A549 (cell line): ENCODE results near the gene SLAMF8. TPM values are rescaled to one million over a fixed set of nuclear protein-coding genes. Genes with fewer than 3 reads are reported as not detected.
A peak's percentile ranks its signal among the peaks of the same experiment; 100 is the strongest.

Experiments used
- ATAC-seq, 2 experiments: fragments of 200-7000 bp in 1 of 2; fragments of >200 bp in 1 of 2; cut with Nextera tagmentation in 1 of 2; cut with Tn5 transposase in 1 of 2; 3 replicates each; pipeline versions ENCODE4 v1.8.0 to v1.9.1; 2018 to 2020; ENCODE audit warnings: mild to moderate bottlenecking in 1 of 2, moderate library complexity in 1 of 2
- CTCF ChIA-PET: fragments of 300-600 bp; sonication (Branson Sonifier 250); formaldehyde crosslinking; extraction: SDS; loops from one replicate; lab custom pipeline; 2021; ENCODE audit warnings: antibody characterized with exemption, inconsistent platforms; lab: Yijun Ruan, JAX
- POLR2A ChIA-PET: fragments of 350-600 bp; formaldehyde crosslinking; extraction: SDS; loops from one replicate; lab custom pipeline; 2021; ENCODE audit warnings: antibody characterized with exemption, inconsistent platforms; lab: Yijun Ruan, JAX
- DNase-seq, 2 experiments: peaks; one replicate each; pipeline versions ENCODE4 v3.0.0 to v3.0.0-alpha.2; 2011 to 2016; ENCODE audit warnings: low read depth in 1 of 2, low spot score in 1 of 2
- FAIRE-seq: peaks from 2 replicates; lab custom pipeline; 2011; peaks lifted over from hg19 to GRCh38; lab: Jason Lieb, UNC
- H3K27ac ChIP-seq, 2 experiments: fragments of >200 bp; sonication (Bioruptor Twin); formaldehyde crosslinking; 3 replicates each; pipeline ENCODE4 v1.5.1; 2016 to 2017
- H3K4me1 ChIP-seq: fragments of >200 bp; sonication (Bioruptor Twin); formaldehyde crosslinking; 3 replicates; pipeline ENCODE4 v1.6.1; 2016
- H3K4me2 ChIP-seq: fragments of >200 bp; sonication (Bioruptor Twin); formaldehyde crosslinking; 3 replicates; pipeline ENCODE4 v1.6.1; 2016
- H3K4me3 ChIP-seq: fragments of >200 bp; sonication (Bioruptor Twin); formaldehyde crosslinking; 3 replicates; pipeline ENCODE4 v1.5.1; 2016
- H3K9me3 ChIP-seq: fragments of >200 bp; sonication (Bioruptor Twin); formaldehyde crosslinking; 3 replicates; pipeline ENCODE4 v1.6.1; 2016
- BHLHE40 ChIP-seq: IDR thresholded peaks from 2 replicates; pipeline ENCODE4 v1.6.1; 2012; ENCODE audit warnings: low read depth, low read length, inconsistent platforms
- CBX2 ChIP-seq: fragments of 200-600 bp; sonication (generic); IDR thresholded peaks from 2 replicates; pipeline ENCODE4 v1.6.1; 2016; ENCODE audit warnings: low read depth, mild to moderate bottlenecking, borderline replicate concordance
- CBX8 ChIP-seq: fragments of 200-600 bp; sonication (generic); IDR thresholded peaks from 2 replicates; pipeline ENCODE4 v1.6.1; 2016
- CEBPB ChIP-seq, 2 experiments: fragments of >200 bp in 1 of 2; sonication (Bioruptor Twin) in 1 of 2; formaldehyde crosslinking in 1 of 2; IDR thresholded peaks; 2 replicates each; pipeline ENCODE4 v1.6.1; 2012 to 2016
- EHF ChIP-seq: fragments of 250-450 bp; sonication (Bioruptor Pico); IDR thresholded peaks from 2 replicates; pipeline ENCODE4 v1.5.0; 2020; ENCODE audit warnings: mild to moderate bottlenecking
- FOSL2 ChIP-seq, 2 experiments: fragments of 450-650 bp in 1 of 2; fragments of >200 bp in 1 of 2; sonication (Bioruptor Twin) in 1 of 2; formaldehyde crosslinking; IDR thresholded peaks; 2 replicates each; pipeline versions ENCODE4 v1.5.0 to v1.6.1; 2016 to 2020; ENCODE audit warnings: mild to moderate bottlenecking in 1 of 2, moderate library complexity in 1 of 2
- HEYL ChIP-seq: fragments of 250-450 bp; sonication (Bioruptor Pico); IDR thresholded peaks from 2 replicates; pipeline ENCODE4 v1.8.0; 2021; ENCODE audit warnings: mild to moderate bottlenecking, moderate library complexity
- HOXB5 ChIP-seq: fragments of 250-450 bp; sonication (Bioruptor Pico); IDR thresholded peaks from 2 replicates; pipeline ENCODE4 v1.5.0; 2020; ENCODE audit warnings: mild to moderate bottlenecking, moderate library complexity
- KDM5A ChIP-seq: fragments of 200-600 bp; sonication (generic); IDR thresholded peaks from 2 replicates; pipeline ENCODE4 v1.6.1; 2016; ENCODE audit warnings: antibody characterized with exemption, mild to moderate bottlenecking
- MYC ChIP-seq: IDR thresholded peaks from 2 replicates; pipeline ENCODE4 v1.6.1; 2012; ENCODE audit warnings: mild to moderate bottlenecking, inconsistent platforms, low read length, improper control_type of control experiment, borderline replicate concordance
- NPAS2 ChIP-seq: fragments of 250-450 bp; sonication (Bioruptor Pico); IDR thresholded peaks from 2 replicates; pipeline ENCODE4 v1.8.0; 2022; ENCODE audit warnings: mild to moderate bottlenecking, moderate library complexity, borderline replicate concordance
- NR3C1 ChIP-seq: fragments of >200 bp; sonication (Bioruptor Twin); formaldehyde crosslinking; IDR thresholded peaks from 3 replicates; pipeline ENCODE4 v1.6.1; 2017
- PHF8 ChIP-seq: fragments of 200-600 bp; sonication (generic); IDR thresholded peaks from 2 replicates; pipeline ENCODE4 v1.6.1; 2016; ENCODE audit warnings: low read depth, mild to moderate bottlenecking, antibody characterized with exemption, moderate library complexity, borderline replicate concordance
- RARB ChIP-seq: fragments of 250-450 bp; sonication (Bioruptor Pico); IDR thresholded peaks from 2 replicates; pipeline ENCODE4 v1.8.0; 2021; ENCODE audit warnings: mild to moderate bottlenecking, moderate library complexity
- RCOR1 ChIP-seq: fragments of 150-350 bp; IDR thresholded peaks from 2 replicates; pipeline ENCODE4 v1.6.1; 2014; ENCODE audit warnings: antibody characterized with exemption, low read length, low read depth
- RFX5 ChIP-seq: fragments of 450-650 bp; IDR thresholded peaks from 2 replicates; pipeline ENCODE4 v1.7.1; 2014; ENCODE audit warnings: antibody characterized with exemption, mild to moderate bottlenecking, moderate library complexity
- RNF2 ChIP-seq: fragments of 200-600 bp; sonication (generic); IDR thresholded peaks from 2 replicates; pipeline ENCODE4 v1.6.1; 2016; ENCODE audit warnings: low read depth, mild to moderate bottlenecking, antibody characterized with exemption, moderate library complexity, borderline replicate concordance
- SREBF2 ChIP-seq: fragments of 450-650 bp; IDR thresholded peaks from 2 replicates; pipeline ENCODE4 v1.6.1; 2014; ENCODE audit warnings: mild to moderate bottlenecking, moderate library complexity
- TP53 ChIP-seq: fragments of 250-450 bp; sonication (Bioruptor Pico); IDR thresholded peaks from 2 replicates; pipeline ENCODE4 v1.5.0; 2021; ENCODE audit warnings: mild to moderate bottlenecking, moderate library complexity
- ZC3H11A ChIP-seq: fragments of 450-650 bp; IDR thresholded peaks from 2 replicates; pipeline ENCODE4 v1.6.1; 2014; ENCODE audit warnings: antibody characterized with exemption, mild to moderate bottlenecking
- ZFP36 ChIP-seq: fragments of 450-650 bp; IDR thresholded peaks from 2 replicates; pipeline ENCODE4 v1.6.1; 2014; ENCODE audit warnings: borderline replicate concordance; ENCODE audit not compliant: partially characterized antibody
- ZNF302 ChIP-seq: fragments of 250-450 bp; sonication (Bioruptor Pico); IDR thresholded peaks from 2 replicates; pipeline ENCODE4 v1.9.0; 2021; ENCODE audit warnings: inconsistent platforms, mild to moderate bottlenecking, moderate library complexity
- WGBS: methylation state at CpG from one replicate; pipeline ENCODE4 v1.1.6; 2017; ENCODE audit errors: missing lambda C conversion rate; 5-methylcytosine and 5-hydroxymethylcytosine counted together
- polyA plus RNA-seq, 4 experiments: library from polyadenylated mRNA; depleted of rRNA in 3 of 4; stranded (reverse); fragments of >200 nt; fragmentation: RNase III in 1 of 4; extraction: RNeasy Plus Mini Kit Qiagen cat#74134 plus additional on column Dnase treatment in 1 of 4; gene quantifications; 2 replicates in 3 of 4; 3 replicates in 1 of 4; pipeline ENCODE4 v1.2.3, GENCODE V29; 2011 to 2017
- TF ChIP-seq, protein P1 (sequence below): fragments of >200 bp; sonication (Bioruptor Twin); formaldehyde crosslinking; IDR thresholded peaks from 2 replicates; pipeline ENCODE4 v1.6.1; 2016
- TF ChIP-seq, protein P2 (sequence below): IDR thresholded peaks from 2 replicates; pipeline ENCODE4 v1.6.1; 2012

SLAMF8 gene
- polyA plus RNA-seq, 2 of the 4 experiments (the other 2 are of a cell fraction), result not detected

DNA sequence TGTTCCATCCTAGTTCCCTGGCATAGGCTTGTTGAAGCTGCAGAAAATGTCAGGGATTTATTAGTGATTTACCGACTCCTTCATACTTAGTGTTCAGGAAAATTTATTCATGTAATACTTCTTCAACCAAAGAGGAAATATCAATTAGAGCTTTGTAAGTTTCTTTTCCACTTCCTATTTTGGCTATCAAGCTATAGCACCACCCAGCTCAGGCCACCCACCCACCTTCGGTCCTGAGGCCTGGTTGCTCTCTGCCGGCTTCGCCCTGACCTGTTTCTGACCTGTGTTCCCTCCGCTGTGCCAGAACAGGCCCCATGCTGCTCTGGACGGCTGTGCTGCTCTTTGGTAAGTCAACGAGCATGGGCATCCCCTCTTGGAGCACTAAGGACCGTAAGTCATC lies 24.6 kb upstream of the SLAMF8 start, which contains the start of gene FCRL6 (continued):
- TF ChIP-seq TP53 (CRISPR knock-in tag) (no peak), CBX2 (no peak), HOXB5 (CRISPR knock-in tag) (no peak), RFX5 (no peak), RCOR1 (no peak), ZC3H11A (no peak)
- TF ChIP-seq, protein P1, sequence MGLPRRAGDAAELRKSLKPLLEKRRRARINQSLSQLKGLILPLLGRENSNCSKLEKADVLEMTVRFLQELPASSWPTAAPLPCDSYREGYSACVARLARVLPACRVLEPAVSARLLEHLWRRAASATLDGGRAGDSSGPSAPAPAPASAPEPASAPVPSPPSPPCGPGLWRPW, result no peak

DNA sequence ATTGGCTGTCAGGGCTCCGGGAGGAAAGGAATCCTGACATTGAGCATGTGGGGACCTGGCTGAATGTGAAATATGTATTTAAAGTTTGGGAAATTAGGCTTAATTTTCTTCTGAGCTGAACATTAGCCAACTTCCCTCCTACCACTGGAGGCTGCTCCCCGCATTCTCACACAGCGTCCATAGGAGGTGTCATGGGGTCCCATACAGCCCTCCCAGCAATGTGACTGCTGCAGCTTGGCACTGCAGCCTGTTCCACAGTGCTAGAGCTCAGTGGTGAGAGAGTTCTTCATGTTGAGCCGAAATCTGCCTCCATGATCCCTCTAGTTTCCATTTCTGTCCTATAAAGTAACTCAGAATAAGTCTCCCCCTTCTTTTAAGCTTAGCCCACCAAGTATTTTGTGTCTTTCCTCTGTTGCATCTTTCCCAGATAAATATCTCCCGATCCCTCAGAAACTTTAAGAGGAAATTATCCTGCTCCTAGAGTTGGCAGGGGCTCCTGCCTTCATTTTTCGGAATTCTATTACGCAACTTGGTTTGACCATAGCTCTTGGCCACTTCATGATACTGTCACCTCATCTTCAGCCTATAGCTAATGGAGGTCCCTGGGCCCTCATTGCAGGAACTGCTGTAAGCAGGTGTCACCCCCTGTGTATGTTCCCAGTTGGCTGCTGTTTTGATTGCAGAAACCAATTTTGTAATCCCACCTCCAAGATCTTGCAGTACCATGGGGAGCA lies 22.6 kb upstream of the SLAMF8 start:
- ATAC-seq (peak in 1 of 2 experiments; percentile 47; a peak in 1 of 6 replicates), DNase-seq (no peak), FAIRE-seq (no peak)
- Histone ChIP-seq H3K4me2 (no peak overlapping the region), H3K9me3 (no peaks in the 10 kb centered on the region; the same call in 2 of the 3 replicates), H3K27ac (no peak overlapping the region), H3K4me3 (no peak overlapping the region), H3K4me1 (no peaks in the 10 kb centered on the region)
- ChIA-PET CTCF (interaction anchor here (0.5 to 16.7 kb wide), 9 partner anchors 9 to 203 kb away, joined by 3 to 565 read pairs (median 4); partner anchors contain the start of gene DUSP23), POLR2A (no interaction called here)
- TF ChIP-seq CEBPB (IDR thresholded peaks at IDR 0.05) (peak in 1 of 2 experiments; percentile 26; a peak in 2 of 4 replicates), RCOR1 (no peak), HOXB5 (CRISPR knock-in tag) (no peak), NR3C1 (no peak)
- WGBS, result 58% methylated on average over 7 of the region's 7 CpGs

DNA sequence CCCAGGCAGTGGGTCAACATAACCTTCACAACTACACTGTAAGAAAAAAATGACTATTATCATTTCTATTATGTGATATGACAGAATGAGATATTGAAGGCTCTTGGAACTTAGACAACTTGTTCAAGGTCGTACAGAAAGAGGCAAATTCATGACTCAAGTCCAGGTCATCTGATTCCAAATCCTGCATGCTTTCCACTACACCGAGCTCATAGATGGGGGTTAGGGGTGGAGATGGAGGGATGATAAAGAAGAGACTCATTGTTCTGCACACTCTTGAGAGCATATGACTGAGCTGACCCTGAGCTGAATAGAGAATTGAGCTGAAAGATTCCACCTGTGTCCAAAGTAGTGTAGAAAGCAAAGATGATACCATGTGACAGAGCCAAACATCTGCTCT lies 21.7 kb upstream of the SLAMF8 start:
- WGBS, result 3% methylated on average over 2 of the region's 2 CpGs
- DNase-seq, result no peak
- Histone ChIP-seq H3K4me2 (no peak overlapping the region), H3K27ac (no peak overlapping the region), H3K9me3 (no peaks in the 10 kb centered on the region; the same call in 2 of the 3 replicates), H3K4me3 (no peak overlapping the region), H3K4me1 (no peaks in the 10 kb centered on the region)
- TF ChIP-seq HEYL (CRISPR knock-in tag), result no peak
- TF ChIP-seq ZFP36, result no peak
- TF ChIP-seq CBX2, result no peak
- TF ChIP-seq EHF (CRISPR knock-in tag), result no peak
- TF ChIP-seq NPAS2 (CRISPR knock-in tag), result no peak
- TF ChIP-seq PHF8, result no peak
- no peak for TF ChIP-seq CBX8
- no peak for TF ChIP-seq CEBPB (IDR thresholded peaks at IDR 0.05)
- TF ChIP-seq ZC3H11A, result no peak
- no peak for TF ChIP-seq SREBF2
- TF ChIP-seq, protein P2, sequence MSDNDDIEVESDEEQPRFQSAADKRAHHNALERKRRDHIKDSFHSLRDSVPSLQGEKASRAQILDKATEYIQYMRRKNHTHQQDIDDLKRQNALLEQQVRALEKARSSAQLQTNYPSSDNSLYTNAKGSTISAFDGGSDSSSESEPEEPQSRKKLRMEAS, result no peak
- no peak for TF ChIP-seq HOXB5 (CRISPR knock-in tag)
- no peak for TF ChIP-seq RNF2
- TF ChIP-seq ZNF302, result no peak
- no peak for TF ChIP-seq KDM5A
- no peak for TF ChIP-seq FOSL2 (IDR thresholded peaks at IDR 0.05)
- no peak for TF ChIP-seq FOSL2 (CRISPR knock-in tag; IDR thresholded peaks at IDR 0.05)
- no peak for TF ChIP-seq MYC
- TF ChIP-seq, protein P1, result no peak
- TF ChIP-seq RARB (CRISPR knock-in tag), result no peak
- TF ChIP-seq BHLHE40, result no peak
- FAIRE-seq, result no peak
- ChIA-PET CTCF (interaction anchor here (0.6 to 16.7 kb wide), 7 partner anchors 8 to 203 kb away, joined by 3 to 565 read pairs (median 4); no protein-coding TSS in a partner anchor), POLR2A (no interaction called here)
- no peak for ATAC-seq
